Colonic mucosa (tissue), 4 donors: Measurements from ENCODE around the gene TECTA. TPM values are rescaled to one million over a fixed set of nuclear protein-coding genes. Genes with fewer than 3 reads are reported as not detected.

ENCODE experiments used
- DNase-seq: peaks from one replicate; pipeline ENCODE4 v3.0.0-alpha.2; 2020
- H3K27ac ChIP-seq: fragments of 200-600 bp; one replicate; pipeline ENCODE4 v1.8.0; 2021
- H3K27me3 ChIP-seq: fragments of 200-600 bp; one replicate; pipeline ENCODE4 v1.8.0; 2021
- H3K36me3 ChIP-seq: fragments of 200-600 bp; one replicate; pipeline ENCODE4 v1.8.0; 2021
- H3K4me1 ChIP-seq: fragments of 200-600 bp; one replicate; pipeline ENCODE4 v1.8.0; 2021; ENCODE audit warnings: mild to moderate bottlenecking
- H3K4me3 ChIP-seq: fragments of 200-600 bp; one replicate; pipeline ENCODE4 v1.8.0; 2021
- H3K9ac ChIP-seq, 2 donors: one replicate each; pipeline ENCODE4 v1.7.0; 2013; ENCODE audit warnings: control low read depth in 2 of 2, low read depth in 2 of 2, low read length in 2 of 2
- H3K9me3 ChIP-seq: fragments of 200-600 bp; one replicate; pipeline ENCODE4 v1.8.0; 2021
- CTCF ChIP-seq: fragments of 200-600 bp; IDR thresholded peaks from one replicate; pipeline ENCODE4 v1.8.0; 2022; ENCODE audit warnings: antibody characterized with exemption, mild to moderate bottlenecking
- intact Hi-C: fragments of 100-400 bp; cut with DNase I; formaldehyde crosslinking; loops from one replicate; pipeline ENCODE4 v1.14.1; 2022
- total RNA-seq, 2 donors: library from RNA; stranded (reverse); fragmentation: NEBNext Ultra II Directional in 1 of 2; extraction: Animal tissue kit (Norgen Biotek cat#: 25700) in 1 of 2; gene quantifications; one replicate each; pipeline ENCODE4 v1.2.1, GENCODE V29; 2021
- donor health status: healthy.
- donor health status: DM: no; HTN: no; CAD: no.
- donor health status: DM: no; HTN: no; CAD: no.

The TECTA gene
- total RNA-seq, 2 donors from 2014 or later: 0.16 to 0.20 TPM

GRCh38 chr11:121180183-121180582 is 79.1 kb downstream of the TECTA start:
- intact Hi-C loops: no loop called here
- H3K27me3 ChIP-seq: no peaks in the 10 kb centered on the region
- H3K4me1 ChIP-seq: no peaks in the 10 kb centered on the region
- no peaks in the 10 kb centered on the region for H3K9me3 ChIP-seq
- H3K27ac ChIP-seq: no peak overlapping the region
- no peaks in the 10 kb centered on the region for H3K36me3 ChIP-seq
- TF ChIP-seq CTCF: no peak
- DNase-seq: no peak
- no peak overlapping the region for H3K9ac ChIP-seq
- no peak overlapping the region for H3K4me3 ChIP-seq

GRCh38 chr11:121188776-121189175 is 87.7 kb downstream of the TECTA start:
- no peak overlapping the region for H3K9ac ChIP-seq
- no peak for TF ChIP-seq CTCF
- no peak overlapping the region for H3K27ac ChIP-seq
- intact Hi-C loops: no loop called here
- no peaks in the 10 kb centered on the region for H3K27me3 ChIP-seq
- no peak overlapping the region for H3K4me3 ChIP-seq
- H3K36me3 ChIP-seq: no peaks in the 10 kb centered on the region
- no peak for DNase-seq
- H3K9me3 ChIP-seq: no peaks in the 10 kb centered on the region
- no peaks in the 10 kb centered on the region for H3K4me1 ChIP-seq

- no peak overlapping the region for H3K4me3 ChIP-seq
- H3K27me3 ChIP-seq: peaks cover 6% of the 10 kb centered on the region
- H3K9ac ChIP-seq: no peak overlapping the region
- H3K36me3 ChIP-seq: no peaks in the 10 kb centered on the region
- no peak for DNase-seq
- no peaks in the 10 kb centered on the region for H3K9me3 ChIP-seq
- H3K4me1 ChIP-seq: no peaks in the 10 kb centered on the region
- TF ChIP-seq CTCF: no peak
- intact Hi-C loops: loop anchor here (10.0 kb wide), 1 partner anchor 677 kb away; the partner anchor contains the start of gene GRIK4
- H3K27ac ChIP-seq: no peak overlapping the region
These were observed 90.8 kb downstream of the TECTA start for GRCh38 chr11:121191818-121192217.

GRCh38 chr11:121194731-121195596 is 93.9 kb downstream of the TECTA start:
- peak; percentile 77 for TF ChIP-seq CTCF
- Histone ChIP-seq H3K27ac (no peak overlapping the region), H3K9me3 (no peaks in the 10 kb centered on the region), H3K4me3 (no peak overlapping the region), H3K4me1 (no peaks in the 10 kb centered on the region), H3K27me3 (peaks cover 6% of the 10 kb centered on the region), H3K9ac (no peak overlapping the region), H3K36me3 (no peaks in the 10 kb centered on the region)
- peak; percentile 62 for DNase-seq
- intact Hi-C loops: loop anchor here (10.0 kb wide), 1 partner anchor 680 kb away; the partner anchor contains the start of gene GRIK4

- H3K4me1 ChIP-seq: no peaks in the 10 kb centered on the region
- H3K36me3 ChIP-seq: no peaks in the 10 kb centered on the region
- no peak overlapping the region for H3K4me3 ChIP-seq
- intact Hi-C loops: loop anchor here (10.0 kb wide), 1 partner anchor 684 kb away; the partner anchor contains the start of gene GRIK4
- H3K9ac ChIP-seq: no peak overlapping the region
- no peak for TF ChIP-seq CTCF
- H3K27ac ChIP-seq: no peak overlapping the region
- no peaks in the 10 kb centered on the region for H3K9me3 ChIP-seq
- peaks cover 6% of the 10 kb centered on the region for H3K27me3 ChIP-seq
- no peak for DNase-seq
These were observed 97.4 kb downstream of the TECTA start for GRCh38 chr11:121198491-121198890.
